ENCODE measurements around the gene ATXN1.
A peak's percentile ranks its signal among the peaks of the same experiment; 100 is the strongest.

ATXN1 gene

DNA sequence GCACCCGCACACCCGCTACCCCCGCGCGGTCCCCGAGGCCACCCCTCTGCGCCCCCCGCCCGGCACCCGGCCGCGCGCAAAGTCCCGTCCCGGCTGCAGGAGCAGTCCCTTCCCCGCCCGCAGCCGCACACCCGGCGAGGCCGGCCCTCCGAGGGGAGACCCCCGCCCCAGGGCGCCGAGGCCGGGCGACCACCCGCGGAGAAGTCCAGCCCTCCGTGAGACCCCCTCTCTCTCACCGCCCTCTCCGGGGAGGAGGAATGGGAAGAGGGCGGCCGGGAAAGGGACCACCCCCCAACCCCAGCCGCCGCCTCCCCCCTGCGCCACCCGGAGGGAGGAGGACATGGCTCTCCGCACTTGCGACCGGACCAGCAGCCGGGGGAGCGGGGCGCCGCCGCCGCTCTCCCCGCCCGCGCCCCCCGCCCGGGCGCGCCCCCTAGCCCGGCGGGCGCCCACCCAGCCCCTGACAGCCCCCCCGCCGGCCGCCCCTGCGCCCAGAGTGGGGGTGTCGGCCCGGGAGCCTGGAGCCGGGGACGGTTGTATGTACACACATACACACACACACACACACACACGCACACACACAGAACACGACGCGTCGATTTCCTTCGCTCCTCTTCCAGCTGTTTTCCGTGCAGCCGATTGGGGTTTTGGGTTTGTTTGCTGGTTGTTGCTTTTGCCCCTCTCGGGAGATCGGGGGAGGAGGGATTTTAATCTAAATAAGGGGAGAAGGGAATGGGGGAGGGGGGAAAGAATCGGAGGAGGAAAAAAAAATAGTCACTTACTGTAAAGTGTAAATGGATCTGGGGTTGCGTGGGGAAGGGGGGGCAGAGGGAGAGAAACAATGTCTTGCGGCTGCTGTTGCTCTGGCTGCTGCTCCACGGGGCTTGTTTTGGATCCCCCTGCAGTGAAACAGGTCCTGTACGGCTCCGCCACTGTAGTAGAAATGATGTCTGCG, at the start of gene ATXN1:
Gene ATXN1 (minus strand): TSS at position 945 of the 955 bp plus-strand sequence.
- H3K4me3 ChIP-seq (ENCODE audit: low read depth, low read length) = peak within 1 kb of the TSS; percentile 57
- no peak for TF ChIP-seq CTCF (IDR thresholded peaks at IDR 0.05; ENCODE audit: borderline replicate concordance, insufficient read depth, low read depth, low read length)

GRCh38 chr6:16810411-16810810, 49.2 kb upstream of the ATXN1 start:
- no peak overlapping the region for H3K4me3 ChIP-seq (ENCODE audit: low read depth, low read length)
- TF ChIP-seq CTCF (IDR thresholded peaks at IDR 0.05; ENCODE audit: borderline replicate concordance, insufficient read depth, low read depth, low read length) = no peak

DNA sequence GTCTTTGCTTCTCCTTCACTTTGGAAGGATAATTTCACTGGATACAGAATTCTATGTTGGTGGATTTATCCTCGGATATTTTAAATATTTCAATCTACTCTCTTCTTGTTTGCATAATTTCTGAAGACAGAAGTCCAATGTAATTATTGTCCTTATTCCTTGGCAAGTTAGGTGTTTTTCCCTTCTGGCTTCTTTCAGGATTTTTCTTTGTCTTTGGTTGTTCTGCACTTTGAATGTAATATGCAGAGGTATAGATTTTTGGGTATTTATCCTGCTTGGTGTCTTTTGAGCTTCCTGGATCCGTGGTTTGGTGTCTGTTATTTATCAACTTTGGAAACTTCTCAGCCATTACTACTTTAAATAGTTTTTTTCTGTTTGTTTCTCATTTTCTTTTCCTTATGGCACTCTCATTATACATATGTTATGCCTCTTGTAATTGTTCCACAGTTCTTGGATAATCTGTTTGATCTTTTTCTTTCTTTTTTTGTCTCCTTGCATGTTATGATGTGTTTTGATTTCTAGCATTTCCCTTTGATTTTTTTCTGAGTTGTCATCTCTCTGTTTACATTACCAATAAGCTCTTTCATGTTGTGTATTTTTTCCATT, 48.6 kb upstream of the ATXN1 start:
- TF ChIP-seq CTCF (IDR thresholded peaks at IDR 0.05; ENCODE audit: borderline replicate concordance, insufficient read depth, low read depth, low read length) = no peak
- H3K4me3 ChIP-seq (ENCODE audit: low read depth, low read length) = no peak overlapping the region

DNA sequence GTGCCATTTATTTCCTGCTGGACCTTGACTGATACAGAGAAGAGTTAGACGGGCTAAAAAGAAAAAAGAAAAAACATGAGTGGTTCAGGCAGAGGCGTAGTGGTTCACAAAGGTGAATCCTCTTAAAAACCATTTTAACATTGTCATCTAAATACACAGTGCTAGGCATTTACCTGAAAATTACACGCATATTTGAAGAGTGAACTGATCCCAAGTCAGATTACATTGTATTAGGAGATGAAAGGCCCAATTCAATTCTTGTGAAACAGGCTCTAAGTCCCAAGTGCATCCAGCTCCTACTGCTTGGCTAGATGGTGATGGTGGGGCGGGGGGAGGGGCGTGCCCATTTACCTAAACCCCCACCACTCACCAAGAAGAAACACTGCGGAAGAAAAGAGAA, 46.7 kb upstream of the ATXN1 start:
- H3K4me3 ChIP-seq (ENCODE audit: low read depth, low read length) = no peak overlapping the region
- TF ChIP-seq CTCF (IDR thresholded peaks at IDR 0.05; ENCODE audit: borderline replicate concordance, insufficient read depth, low read depth, low read length) = no peak

DNA sequence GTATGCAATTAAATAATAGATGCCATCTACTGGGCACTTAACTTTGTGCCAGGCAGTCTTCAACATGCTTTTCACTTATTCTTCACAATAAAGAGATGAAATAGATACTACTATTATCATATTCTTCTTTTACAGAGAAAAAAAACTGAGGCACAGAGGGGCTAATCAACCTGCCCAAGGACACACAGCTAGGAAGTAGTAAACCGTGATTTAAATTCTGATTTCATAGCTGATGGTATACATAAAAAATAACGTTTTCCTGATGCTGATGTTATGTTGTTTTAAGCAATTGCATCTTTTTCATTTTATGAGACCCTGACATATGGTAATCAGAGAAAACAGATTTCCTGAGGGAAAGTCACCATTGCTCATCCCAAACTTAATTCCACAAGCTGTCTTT, 45.1 kb upstream of the ATXN1 start:
- no peak for TF ChIP-seq CTCF (IDR thresholded peaks at IDR 0.05; ENCODE audit: borderline replicate concordance, insufficient read depth, low read depth, low read length)
- no peak overlapping the region for H3K4me3 ChIP-seq (ENCODE audit: low read depth, low read length)

DNA sequence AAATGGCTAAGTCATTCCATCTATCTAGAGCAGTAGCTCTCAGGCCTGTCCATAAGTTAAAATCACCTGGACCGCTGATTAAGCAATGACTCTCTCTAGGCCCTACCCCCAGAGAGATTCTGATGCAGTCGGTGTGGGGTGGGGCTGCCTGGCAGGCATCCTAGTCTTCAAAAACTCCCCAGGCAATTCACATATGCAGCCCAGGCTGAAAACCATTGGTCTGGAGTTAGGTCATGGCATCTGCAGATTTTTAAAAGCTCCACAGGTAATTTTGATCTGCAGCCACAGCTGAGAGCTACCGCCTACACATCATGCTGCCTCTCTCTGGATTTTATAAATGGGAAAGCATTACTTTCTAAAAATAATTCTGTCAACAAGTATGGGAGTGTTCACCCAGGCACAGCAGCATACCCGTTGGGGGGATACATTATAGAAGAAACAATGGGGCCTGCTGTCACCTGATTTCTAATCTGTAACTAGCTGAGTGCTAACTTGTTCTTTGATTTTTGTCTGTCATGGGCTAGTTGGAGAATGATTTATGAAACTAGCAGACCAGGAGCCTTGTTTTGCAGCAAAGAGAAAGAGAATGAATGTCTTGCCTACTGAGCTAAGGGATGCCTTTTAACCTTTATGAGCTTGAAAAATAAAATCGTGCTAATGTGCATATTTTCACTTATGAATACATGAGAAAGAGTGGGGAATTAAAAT, 44.1 kb upstream of the ATXN1 start:
- TF ChIP-seq CTCF (IDR thresholded peaks at IDR 0.05; ENCODE audit: borderline replicate concordance, insufficient read depth, low read depth, low read length) = no peak
- no peak overlapping the region for H3K4me3 ChIP-seq (ENCODE audit: low read depth, low read length)

All from GM12875 (cell line).